ENCODE measurements around the gene CLCN7. TPM values are rescaled to one million over a fixed set of nuclear protein-coding genes. Genes with fewer than 3 reads are reported as not detected.

The CLCN7 gene
- total RNA-seq, 2 donors from 2014 or later = 43.3 to 47.0 TPM

DNA sequence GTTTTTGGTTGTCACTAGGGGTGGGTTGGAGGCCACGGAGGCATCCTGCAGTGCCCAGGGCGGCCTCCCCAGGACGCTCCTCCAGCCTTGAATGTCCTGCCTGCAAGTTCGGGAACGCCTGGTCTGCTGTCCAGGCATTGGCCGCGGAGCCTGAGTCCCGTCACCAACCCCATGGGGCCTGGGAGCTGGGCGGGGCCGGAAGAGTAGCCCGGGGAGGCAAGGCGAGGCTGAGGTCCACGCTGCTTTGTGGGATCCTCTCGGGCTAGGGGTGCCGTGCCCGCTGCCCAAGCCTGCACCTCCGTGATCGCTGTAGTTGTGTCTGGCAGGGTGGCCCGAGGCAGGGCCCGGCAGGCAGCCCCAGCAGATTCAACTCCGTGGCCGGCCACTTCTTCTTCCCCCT, 31.1 kb upstream of the CLCN7 start:
- H3K27ac ChIP-seq = no peak overlapping the region
- no peaks in the 10 kb centered on the region for H3K27me3 ChIP-seq (replicated peaks; ENCODE audit: insufficient read depth)
- TF ChIP-seq CTCF (IDR thresholded peaks at IDR 0.05) = no peak
- peaks cover 28% of the 10 kb centered on the region for H3K36me3 ChIP-seq
- H3K4me1 ChIP-seq (ENCODE audit: control insufficient read depth in 1 of 2, low read depth in 2 of 2) = peaks cover 21 to 30% of the 10 kb centered on the region in 2 donors
- DNase-seq (ENCODE audit: low spot score) (no peak), ATAC-seq (ENCODE audit: insufficient number of reproducible peaks, low FRiP score, low read depth) (no peak)
- no peaks in the 10 kb centered on the region for H3K9me3 ChIP-seq
- H3K4me3 ChIP-seq = no peak overlapping the region

DNA sequence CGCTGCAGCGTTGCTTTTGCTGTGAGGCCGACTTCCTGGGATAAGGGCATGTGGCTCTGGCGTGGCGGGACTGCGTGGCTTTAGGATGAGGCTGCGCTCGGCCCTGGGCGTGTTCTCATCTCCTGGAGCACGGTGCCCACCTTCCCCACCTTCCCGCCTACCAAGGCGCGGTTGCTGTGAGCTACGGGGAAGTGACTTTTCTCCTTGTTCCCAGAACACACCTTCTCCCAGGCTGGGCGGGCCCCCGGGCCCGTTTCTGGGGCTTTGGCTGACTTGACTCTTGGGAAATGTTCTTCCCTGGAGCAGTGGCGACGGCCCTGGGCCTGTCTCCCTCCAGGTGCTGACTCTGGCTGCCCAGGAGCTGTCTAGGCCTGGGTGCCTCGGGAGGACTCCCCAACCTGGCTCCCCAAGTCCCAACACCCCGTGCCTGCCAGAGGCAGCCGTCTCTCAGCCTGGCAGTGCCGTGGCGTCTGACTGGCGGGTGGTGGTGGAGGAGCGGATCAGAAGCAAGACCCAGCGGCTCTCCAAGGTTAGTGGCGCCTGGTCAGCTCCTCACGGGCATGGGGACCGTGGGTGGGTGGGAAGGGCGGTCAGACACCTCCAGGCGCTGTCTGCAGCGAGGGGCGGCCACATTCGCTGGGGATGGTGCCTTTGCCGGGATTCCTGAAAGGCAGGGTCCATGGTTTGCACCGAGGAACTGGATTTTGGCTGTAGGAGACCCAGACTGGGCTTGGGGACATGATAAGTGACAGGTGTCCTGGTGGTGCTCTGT, 30.4 kb upstream of the CLCN7 start:
- Histone ChIP-seq H3K27ac (no peak overlapping the region), H3K4me3 (no peak overlapping the region), H3K9me3 (no peaks in the 10 kb centered on the region), H3K4me1 (ENCODE audit: control insufficient read depth in 1 of 2, low read depth in 2 of 2) (peaks cover 16 to 23% of the 10 kb centered on the region in 2 donors), H3K36me3 (peaks cover 35% of the 10 kb centered on the region), H3K27me3 (replicated peaks; ENCODE audit: insufficient read depth) (no peaks in the 10 kb centered on the region)
- DNase-seq (ENCODE audit: low spot score) (no peak), ATAC-seq (ENCODE audit: insufficient number of reproducible peaks, low FRiP score, low read depth) (no peak)
- no peak for TF ChIP-seq CTCF (IDR thresholded peaks at IDR 0.05)

GRCh38 chr16:1503110-1503955, 28.5 kb upstream of the CLCN7 start:
- Histone ChIP-seq H3K4me3 (no peak overlapping the region), H3K4me1 (ENCODE audit: control insufficient read depth in 1 of 2, low read depth in 2 of 2) (peaks cover 0 to 4% of the 10 kb centered on the region in 2 donors), H3K27me3 (replicated peaks; ENCODE audit: insufficient read depth) (no peaks in the 10 kb centered on the region), H3K9me3 (no peaks in the 10 kb centered on the region), H3K27ac (no peak overlapping the region), H3K36me3 (peaks cover 49% of the 10 kb centered on the region)
- TF ChIP-seq CTCF (IDR thresholded peaks at IDR 0.05) = no peak
- no peak for ATAC-seq (ENCODE audit: insufficient number of reproducible peaks, low FRiP score, low read depth)
- no peak for DNase-seq (ENCODE audit: low spot score)

DNA sequence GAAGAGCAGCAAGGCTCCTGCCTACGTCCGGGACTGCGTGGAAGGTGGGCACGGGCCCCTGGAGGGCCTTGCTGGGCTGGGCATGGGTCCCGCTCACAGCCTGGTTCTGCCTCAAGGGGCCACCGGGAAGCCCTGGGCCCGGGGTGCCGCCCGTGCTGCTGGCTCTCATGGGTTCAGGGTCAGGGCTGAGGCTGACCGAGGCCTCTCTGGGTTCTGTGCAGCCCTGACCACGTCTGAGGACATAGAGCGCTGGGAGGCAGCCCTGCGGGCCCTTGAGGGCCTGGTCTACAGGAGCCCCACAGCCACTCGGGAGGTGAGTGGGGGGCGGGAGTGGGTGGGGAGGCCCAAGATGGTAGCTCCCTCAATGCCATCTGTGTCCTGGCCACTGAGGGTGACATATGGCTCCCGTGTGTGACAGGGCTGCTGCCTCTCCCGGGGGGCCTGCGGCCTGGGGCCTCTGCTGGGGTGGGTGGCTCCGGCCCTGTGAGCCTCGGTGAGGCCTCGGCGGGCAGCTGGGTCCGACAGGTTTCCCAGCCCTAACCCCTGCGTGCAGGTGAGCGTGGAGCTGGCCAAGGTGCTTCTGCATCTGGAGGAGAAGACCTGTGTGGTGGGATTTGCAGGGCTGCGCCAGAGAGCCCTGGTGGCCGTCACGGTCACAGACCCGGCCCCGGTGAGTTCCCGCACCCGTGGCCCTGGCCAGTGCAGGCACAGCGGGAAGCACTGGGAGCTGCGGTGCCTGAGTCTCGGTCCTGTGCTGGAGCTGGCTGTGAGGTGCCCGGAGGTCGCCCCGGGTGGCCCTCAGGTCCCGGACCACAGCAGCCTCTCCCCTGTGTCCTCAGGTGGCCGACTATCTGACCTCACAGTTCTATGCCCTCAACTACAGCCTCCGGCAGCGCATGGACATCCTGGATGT, 27.5 kb upstream of the CLCN7 start:
- H3K27ac ChIP-seq = no peak overlapping the region
- no peak overlapping the region for H3K4me3 ChIP-seq
- H3K4me1 ChIP-seq (ENCODE audit: control insufficient read depth in 1 of 2, low read depth in 2 of 2) = no peaks in the 10 kb centered on the region
- no peaks in the 10 kb centered on the region for H3K27me3 ChIP-seq (replicated peaks; ENCODE audit: insufficient read depth)
- no peaks in the 10 kb centered on the region for H3K9me3 ChIP-seq
- TF ChIP-seq CTCF (IDR thresholded peaks at IDR 0.05) = no peak
- peaks cover 58% of the 10 kb centered on the region for H3K36me3 ChIP-seq
- DNase-seq (ENCODE audit: low spot score) (no peak), ATAC-seq (ENCODE audit: insufficient number of reproducible peaks, low FRiP score, low read depth) (no peak)

All from thoracic aorta (tissue), 2 donors.